ENCODE measurements around the gene TNFAIP8.

GRCh38 chr5:119307170-119307569 lies 48.6 kb upstream of the TNFAIP8 start:
- no peak for TF ChIP-seq KLF6 (CRISPR knock-in tag; IDR thresholded peaks at IDR 0.05; ENCODE audit: borderline replicate concordance)
- TF ChIP-seq FOS (IDR thresholded peaks at IDR 0.05; ENCODE audit: extremely low read depth, insufficient read length), result no peak
- no peak for TF ChIP-seq POLR2A (conservative IDR thresholded peaks at IDR 0.05)
- TF ChIP-seq MEF2A (IDR thresholded peaks at IDR 0.05; ENCODE audit: control insufficient read depth, low read depth, low read length), result no peak
- TF ChIP-seq PKNOX1 (IDR thresholded peaks at IDR 0.05), result no peak
- no peak for TF ChIP-seq KDM1A (IDR thresholded peaks at IDR 0.05)
- TF ChIP-seq EZH2 (IDR thresholded peaks at IDR 0.05; ENCODE audit: borderline replicate concordance, low read depth, low read length), result no peak
- no peak for TF ChIP-seq CTCF (IDR thresholded peaks at IDR 0.05 in 2 of 3, conservative IDR thresholded peaks at IDR 0.05 in 1 of 3; ENCODE audit: insufficient read depth in 2 of 3, low read depth in 1 of 3, low read length in 3 of 3)
- no peak for TF ChIP-seq USF2 (CRISPR knock-in tag; IDR thresholded peaks at IDR 0.05)
